HepG2 (cell line): Measurements from ENCODE around the gene HADH. TPM values are rescaled to one million over a fixed set of nuclear protein-coding genes. Genes with fewer than 3 reads are reported as not detected.

Experiments used
- EZH2 ChIP-seq: conservative IDR thresholded peaks from 2 replicates; pipeline ENCODE4 v1.6.1; 2012; ENCODE audit warnings: mild to moderate bottlenecking, low read depth, low read length, moderate library complexity
- FOXO1 ChIP-seq: sonication (generic); formaldehyde crosslinking; IDR thresholded peaks from 2 replicates; pipeline ENCODE4 v1.4.0; 2020; ENCODE audit warnings: missing genetic modification reagents
- GATAD1 ChIP-seq: IDR thresholded peaks from 2 replicates; pipeline ENCODE4 v1.6.1; 2016; ENCODE audit warnings: missing genetic modification reagents, missing compliant biosample characterization
- HNF4A ChIP-seq: sonication (generic); formaldehyde crosslinking; IDR thresholded peaks from 2 replicates; pipeline ENCODE4 v1.4.0; 2020; ENCODE audit warnings: missing genetic modification reagents
- MXD1 ChIP-seq: sonication (generic); formaldehyde crosslinking; IDR thresholded peaks from 2 replicates; pipeline ENCODE4 v1.4.0; 2020; ENCODE audit warnings: mild to moderate bottlenecking, missing genetic modification reagents
- NFIB ChIP-seq: sonication (generic); formaldehyde crosslinking; IDR thresholded peaks from 2 replicates; pipeline ENCODE4 v1.9.0; 2021; ENCODE audit warnings: missing genetic modification reagents, mild to moderate bottlenecking, borderline replicate concordance
- NFRKB ChIP-seq: fragments of 450-650 bp; IDR thresholded peaks from 2 replicates; pipeline ENCODE4 v1.6.1; 2017
- TBL1XR1 ChIP-seq: fragments of 150-350 bp; IDR thresholded peaks from 2 replicates; pipeline ENCODE4 v1.6.1; 2014; ENCODE audit warnings: borderline replicate concordance, low read length; ENCODE audit not compliant: partially characterized antibody
- TEAD2 ChIP-seq: sonication (generic); formaldehyde crosslinking; IDR thresholded peaks from 2 replicates; pipeline ENCODE4 v1.9.0; 2021; ENCODE audit warnings: missing genetic modification reagents
- ZHX2 ChIP-seq, 2 experiments: sonication (generic) in 1 of 2; formaldehyde crosslinking in 1 of 2; IDR thresholded peaks; 2 replicates each; pipeline versions ENCODE4 v1.6.1 to v1.9.0; 2014 to 2022; ENCODE audit warnings: antibody characterized with exemption in 1 of 2, borderline replicate concordance in 1 of 2, inconsistent platforms in 1 of 2, low read depth in 1 of 2, missing genetic modification reagents in 1 of 2
- ZNF101 ChIP-seq: sonication (generic); formaldehyde crosslinking; IDR thresholded peaks from 2 replicates; pipeline ENCODE4 v1.4.0; 2020; ENCODE audit warnings: mild to moderate bottlenecking, low read depth, missing genetic modification reagents, borderline replicate concordance
- ZNF276 ChIP-seq: sonication (generic); formaldehyde crosslinking; IDR thresholded peaks from 2 replicates; pipeline ENCODE4 v1.4.0; 2020; ENCODE audit warnings: mild to moderate bottlenecking, low read depth, missing genetic modification reagents
- ZNF691 ChIP-seq: sonication (generic); formaldehyde crosslinking; IDR thresholded peaks from 2 replicates; pipeline ENCODE4 v1.4.0; 2020; ENCODE audit warnings: missing genetic modification reagents, low read depth, mild to moderate bottlenecking, borderline replicate concordance
- ZNF710 ChIP-seq: sonication (generic); formaldehyde crosslinking; IDR thresholded peaks from 2 replicates; pipeline ENCODE4 v1.5.0; 2020; ENCODE audit warnings: mild to moderate bottlenecking, missing genetic modification reagents, borderline replicate concordance
- ZNF784 ChIP-seq: sonication (generic); formaldehyde crosslinking; IDR thresholded peaks from 2 replicates; pipeline ENCODE4 v1.5.1; 2020; ENCODE audit warnings: missing genetic modification reagents, mild to moderate bottlenecking, borderline replicate concordance
- polyA plus RNA-seq, 8 experiments: library from polyadenylated mRNA; depleted of rRNA in 3 of 8; stranded (reverse) in 7 of 8; unstranded in 1 of 8; fragments of >200 nt; fragmentation: Illumina TruSeq in 4 of 8; extraction: Trizol in 4 of 8; gene quantifications; 2 replicates each; pipeline versions ENCODE4 v1.2.1 to v1.2.3, GENCODE V29; 2011 to 2016; ENCODE audit warnings: low read depth in 4 of 8, missing spikeins in 1 of 8, mixed read lengths in 1 of 8; ENCODE audit not compliant: insufficient read depth in 1 of 8
- total RNA-seq, 5 experiments: library from RNA; depleted of rRNA; stranded (reverse); fragments of >200 nt; fragmentation: Illumina TruSeq; extraction: Trizol; gene quantifications; 2 replicates each; pipeline ENCODE4 v1.2.3, GENCODE V29; 2016; ENCODE audit warnings: low read depth in 1 of 5

HADH gene
- total and polyA plus RNA-seq, 2 of the 13 experiments (the other 11 are each of a cell fraction or from before 2014, with no cell fraction given), result 29.6 to 33.9 TPM

GRCh38 chr4:107989162-107989536 is 540 bp upstream of the HADH start (continued):
- TF ChIP-seq ZHX2 (IDR thresholded peaks at IDR 0.05; ENCODE audit: low read depth) (no peak), ZHX2 (CRISPR knock-in tag; IDR thresholded peaks at IDR 0.05; ENCODE audit: borderline replicate concordance) (no peak), TBL1XR1 (no peak), ZNF784 (CRISPR knock-in tag) (no peak), FOXO1 (CRISPR knock-in tag) (no peak), ZNF691 (no peak), ZNF101 (no peak), ZNF276 (CRISPR knock-in tag) (no peak), EZH2 (no peak), NFRKB (no peak), TEAD2 (CRISPR knock-in tag) (no peak), NFIB (CRISPR knock-in tag) (no peak), MXD1 (no peak), ZNF710 (CRISPR knock-in tag) (no peak), HNF4A (CRISPR knock-in tag) (peak; percentile 57), GATAD1 (no peak)
